Ramos (cell line): ENCODE results near the gene ERVH48-1.
"Not testable (repeated sequence)": the region's sequence is repeated elsewhere in the genome, so short reads cannot be mapped to it uniquely, and the experiment has no call there.

Source experiments
- in situ Hi-C: fragments of 300-500 bp; cut with MboI; formaldehyde crosslinking; loops from one replicate; pipeline ENCODE4 v1.14.3; 2022; ENCODE audit warnings: low sequenced_read_pairs; ENCODE audit not compliant: unreplicated experiment

Gene ERVH48-1

DNA sequence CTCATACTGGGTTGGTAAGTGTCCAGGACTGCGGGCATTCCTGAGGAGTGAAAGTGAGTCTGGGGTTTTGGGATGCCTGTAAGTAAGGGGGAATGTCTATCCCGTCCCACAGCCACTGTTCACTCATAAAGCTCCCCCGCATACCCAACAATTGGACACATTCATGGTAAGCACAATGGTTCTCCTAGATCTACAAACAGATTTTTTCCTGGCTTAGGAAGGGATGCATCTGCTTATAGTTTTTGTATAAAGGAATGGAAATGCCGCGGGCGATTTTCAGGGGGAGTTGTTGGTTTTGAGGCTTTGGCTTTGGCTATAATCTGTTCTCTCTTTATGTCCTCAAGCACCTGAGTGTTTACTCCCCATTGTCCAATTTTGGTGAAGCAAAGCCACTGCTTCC lies 7.1 kb downstream of the ERVH48-1 start:
- in situ Hi-C loops = no loop called here

DNA sequence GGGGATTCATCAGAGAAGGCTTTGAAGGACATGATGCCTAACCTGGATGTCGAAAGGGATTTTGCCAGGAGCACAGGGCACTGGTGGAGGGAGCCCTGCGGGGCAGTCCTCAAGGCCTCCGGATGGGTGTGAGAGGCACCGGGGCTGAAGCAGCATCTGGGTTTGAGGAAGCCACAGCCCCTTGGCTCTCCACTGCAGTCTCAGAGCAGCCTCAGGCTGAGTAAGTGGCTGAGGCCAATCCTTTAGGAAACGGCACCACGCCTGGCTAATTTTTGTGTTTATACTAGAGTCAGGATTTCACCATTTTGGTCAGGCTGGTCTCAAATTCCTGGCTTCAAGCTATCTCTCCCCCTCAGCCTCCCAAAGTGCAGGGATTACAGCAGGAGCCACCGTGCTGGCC lies 12.0 kb downstream of the ERVH48-1 start:
- in situ Hi-C loops = no loop called here

DNA sequence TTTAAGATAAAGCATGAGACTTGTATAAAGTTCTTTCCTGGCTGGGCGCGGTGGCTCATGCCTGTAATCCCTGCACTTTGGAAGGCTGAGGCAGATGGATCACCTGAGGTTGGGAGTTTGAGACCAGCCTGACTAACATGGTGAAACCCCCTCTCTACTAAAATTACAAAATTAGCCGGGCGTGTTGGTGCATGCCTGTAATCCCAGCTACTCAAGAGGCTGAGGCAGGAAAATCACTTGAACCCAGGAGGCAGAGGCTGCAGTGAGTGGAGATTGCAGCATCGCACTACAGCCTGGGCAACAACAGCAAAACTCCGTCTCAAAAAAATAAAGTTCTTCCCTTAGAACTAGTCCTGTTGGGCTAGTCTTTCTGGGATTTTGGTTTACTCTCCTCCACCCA lies 13.5 kb downstream of the ERVH48-1 start:
- in situ Hi-C loops = not testable (repeated sequence)

DNA sequence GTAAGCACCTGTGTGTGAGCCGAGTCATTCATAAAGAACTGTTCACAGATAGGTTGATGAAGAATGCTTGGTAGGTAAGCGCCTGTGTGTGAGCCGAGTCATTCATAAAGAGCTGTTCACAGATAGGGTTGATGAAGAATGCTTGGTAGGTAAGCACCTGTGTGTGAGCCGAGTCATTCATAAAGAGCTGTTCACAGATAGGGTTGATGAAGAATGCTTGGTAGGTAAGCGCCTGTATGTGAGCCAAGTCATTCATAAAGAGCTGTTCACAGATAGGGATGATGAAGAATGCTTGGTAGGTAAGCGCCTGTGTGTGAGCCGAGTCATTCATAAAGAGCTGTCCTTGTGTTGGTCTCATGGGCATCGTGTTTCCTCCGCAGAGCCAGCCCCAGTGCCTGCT lies 16.9 kb downstream of the ERVH48-1 start:
- in situ Hi-C loops = not testable (repeated sequence)

DNA sequence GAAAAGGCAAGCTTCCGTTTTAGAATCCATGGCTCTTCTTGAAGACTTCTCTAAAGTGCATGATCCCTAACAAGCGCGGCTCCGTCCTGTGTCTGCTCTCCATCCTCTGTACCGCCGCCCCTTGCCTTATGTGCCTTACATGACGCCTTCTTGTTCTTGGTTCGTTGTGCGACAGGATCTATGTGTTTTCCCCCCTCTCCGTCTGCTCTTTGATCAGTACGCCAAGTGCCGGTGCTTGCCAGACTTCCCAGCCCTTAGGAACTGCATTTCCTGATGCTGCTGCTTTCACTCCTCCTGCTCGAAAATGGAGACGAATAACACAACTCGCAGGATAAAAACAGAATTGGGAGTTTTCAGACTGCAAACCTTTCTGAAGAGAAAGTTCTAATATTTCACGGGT lies 19.2 kb downstream of the ERVH48-1 start:
- in situ Hi-C loops = no loop called here

- in situ Hi-C loops = no loop called here
Observed at GRCh38 chr21:42905195-42905594, 20.2 kb downstream of the ERVH48-1 start.

GRCh38 chr21:42903817-42904216 lies 21.6 kb downstream of the ERVH48-1 start:
- in situ Hi-C loops = no loop called here

- in situ Hi-C loops = no loop called here
Observed at GRCh38 chr21:42900446-42900845, 25.0 kb downstream of the ERVH48-1 start.

DNA sequence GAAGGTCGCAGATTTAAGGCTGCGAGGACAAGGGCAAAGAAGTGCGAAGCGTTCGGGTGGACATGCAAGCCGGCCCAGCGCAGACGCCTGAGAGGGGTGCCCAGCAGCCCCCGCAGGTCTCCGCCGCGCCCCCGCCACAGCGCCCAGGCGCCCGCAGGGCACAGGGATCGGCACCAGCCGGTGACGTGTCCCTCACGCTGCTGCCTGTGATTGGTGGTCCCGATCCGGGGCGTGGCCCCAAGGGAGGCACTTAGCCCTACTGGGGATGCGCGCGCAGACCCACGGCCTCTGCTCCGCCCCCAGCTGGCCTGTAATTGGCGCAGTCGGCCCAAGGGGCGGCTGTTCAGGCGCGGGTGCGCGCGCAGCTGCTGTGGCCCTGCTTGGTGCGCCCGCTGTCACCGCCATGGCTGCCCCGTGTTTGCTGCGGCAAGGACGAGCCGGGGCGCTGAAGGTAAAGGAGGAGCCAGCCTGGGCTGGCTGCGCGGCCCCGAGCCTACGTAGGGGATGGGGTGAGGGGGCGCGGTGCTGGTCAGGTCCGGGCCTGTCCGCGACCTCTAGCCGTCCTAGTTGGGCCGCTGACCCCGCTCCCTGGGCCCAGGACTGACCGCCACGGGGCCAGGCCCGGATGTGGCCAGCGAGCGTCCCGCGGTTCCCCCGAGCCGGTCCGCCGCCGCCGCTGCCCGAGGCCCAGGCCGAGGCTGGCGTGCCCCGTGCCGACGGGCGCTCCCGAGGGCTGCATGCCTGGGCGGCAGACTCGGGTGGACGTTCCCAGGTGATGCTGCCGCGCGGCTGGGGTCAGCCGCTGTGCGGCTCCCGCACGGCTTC lies 32.3 kb downstream of the ERVH48-1 start, which contains the start of gene NDUFV3:
Gene NDUFV3 (plus strand): TSS at position 379 of the 825 bp plus-strand sequence. CDS start 25 bp downstream, at position 404.
- in situ Hi-C loops = no loop called here

DNA sequence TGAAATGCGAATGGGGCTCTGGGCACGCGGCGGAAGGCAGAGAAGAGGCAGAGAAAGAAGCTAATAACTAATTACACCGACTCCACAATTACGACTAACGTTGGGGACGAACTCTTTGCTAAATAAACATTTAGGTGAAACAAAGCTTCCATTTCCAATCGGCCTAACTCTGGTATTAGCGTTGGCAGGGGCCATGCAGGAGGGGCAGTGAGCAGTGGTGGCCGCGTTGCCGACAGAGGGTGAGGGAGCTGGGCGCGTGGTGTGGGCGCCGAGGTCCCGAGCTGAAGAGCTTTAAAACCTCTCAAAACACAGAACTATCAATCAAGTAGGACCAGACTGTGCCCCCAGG lies 32.9 kb downstream of the ERVH48-1 start:
- in situ Hi-C loops = no loop called here

DNA sequence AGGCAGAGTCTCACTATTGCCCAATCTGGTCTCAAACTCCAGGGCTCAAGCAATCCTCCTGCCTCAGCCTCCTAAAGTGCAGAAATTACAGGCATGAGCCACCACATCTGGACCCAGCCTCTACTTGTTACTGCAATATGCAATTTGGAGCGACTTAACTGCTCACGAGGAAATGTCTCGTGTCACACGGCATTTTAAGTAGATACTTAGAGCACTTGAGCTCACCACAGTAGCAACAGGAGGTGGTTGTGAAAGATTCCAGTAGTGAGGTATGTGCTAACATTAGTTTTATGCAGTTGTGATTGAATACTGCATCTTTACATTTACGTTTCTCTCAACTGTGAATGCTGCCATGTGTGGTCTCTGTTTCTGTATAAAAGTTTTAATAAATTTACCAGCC lies 38.1 kb downstream of the ERVH48-1 start:
- in situ Hi-C loops = no loop called here

GRCh38 chr21:42883921-42884320 lies 41.5 kb downstream of the ERVH48-1 start:
- in situ Hi-C loops = no loop called here

DNA sequence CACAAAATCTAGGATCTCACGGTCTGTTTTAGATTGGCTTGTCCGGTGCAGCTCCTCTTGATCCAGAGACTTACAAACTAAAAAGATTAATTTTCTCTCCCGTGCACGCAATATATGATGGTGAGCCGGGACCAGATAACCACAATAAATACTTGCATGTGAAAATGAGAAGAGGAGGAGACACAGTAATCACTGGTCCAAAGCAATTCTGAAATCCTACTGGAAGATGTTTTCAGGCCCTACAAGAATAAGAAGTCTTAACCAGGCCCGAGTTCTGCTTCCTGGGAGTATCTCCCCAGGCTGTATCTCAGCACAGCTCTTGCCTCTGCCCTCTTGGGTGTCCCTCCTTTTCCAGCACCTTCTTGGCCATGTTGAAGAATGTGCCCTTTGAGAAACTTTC lies 45.1 kb downstream of the ERVH48-1 start:
- in situ Hi-C loops = no loop called here

GRCh38 chr21:42878993-42879787 lies 46.2 kb downstream of the ERVH48-1 start, which contains the start of gene WDR4:
WDR4 (minus strand) TSS chr21:42879539; CDS start chr21:42879495, 44 bp downstream.
- in situ Hi-C loops = no loop called here

- in situ Hi-C loops = no loop called here
Observed at GRCh38 chr21:42878678-42878992, 46.8 kb downstream of the ERVH48-1 start.

GRCh38 chr21:42875811-42876210 lies 49.6 kb downstream of the ERVH48-1 start:
- in situ Hi-C loops = not testable (repeated sequence)

GRCh38 chr21:42873096-42873495 lies 52.3 kb downstream of the ERVH48-1 start:
- in situ Hi-C loops = no loop called here

- in situ Hi-C loops = no loop called here
Observed at GRCh38 chr21:42868196-42868595, 57.2 kb downstream of the ERVH48-1 start.
